Fibroblast of pulmonary artery (primary cell): Measurements from ENCODE around the gene AACS.
"Not testable (repeated sequence)": the region's sequence is repeated elsewhere in the genome, so short reads cannot be mapped to it uniquely, and the experiment has no call there.

Experiments used
- DNase-seq: peaks from one replicate; pipeline ENCODE4 v3.0.0-alpha.2; 2010; ENCODE audit warnings: low read depth
- H3K4me3 ChIP-seq: replicated peaks from 2 replicates; pipeline ENCODE4 v1.5.1; 2011; ENCODE audit warnings: low read depth, mild to moderate bottlenecking, control low read depth, low read length, moderate library complexity
- CTCF ChIP-seq: IDR thresholded peaks from 2 replicates; pipeline ENCODE4 v1.5.1; 2011; ENCODE audit warnings: mild to moderate bottlenecking, control low read depth, low read length, inconsistent platforms; ENCODE audit errors: missing control alignments

The AACS gene

GRCh38 chr12:125069616-125070015 is 4.4 kb downstream of the AACS start:
- no peak for DNase-seq
- TF ChIP-seq CTCF = no peak
- H3K4me3 ChIP-seq = no peak overlapping the region

- H3K4me3 ChIP-seq = no peak overlapping the region
- peak; percentile 14 for DNase-seq
- TF ChIP-seq CTCF = no peak
Observed at GRCh38 chr12:125070112-125070511, 4.9 kb downstream of the AACS start.

- no peak for DNase-seq
- TF ChIP-seq CTCF = no peak
- H3K4me3 ChIP-seq = no peak overlapping the region
Observed at GRCh38 chr12:125070661-125071390, 5.6 kb downstream of the AACS start.

GRCh38 chr12:125071456-125071855 is 6.2 kb downstream of the AACS start:
- DNase-seq = no peak
- no peak for TF ChIP-seq CTCF
- no peak overlapping the region for H3K4me3 ChIP-seq

GRCh38 chr12:125072496-125072895 is 7.3 kb downstream of the AACS start:
- DNase-seq = no peak
- no peak for TF ChIP-seq CTCF
- H3K4me3 ChIP-seq = no peak overlapping the region

GRCh38 chr12:125074294-125074693 is 9.1 kb downstream of the AACS start:
- not testable (repeated sequence) for H3K4me3 ChIP-seq, DNase-seq

GRCh38 chr12:125076103-125076502 is 10.9 kb downstream of the AACS start:
- no peak for TF ChIP-seq CTCF
- no peak for DNase-seq
- no peak overlapping the region for H3K4me3 ChIP-seq

GRCh38 chr12:125079084-125079483 is 13.8 kb downstream of the AACS start:
- DNase-seq = no peak
- H3K4me3 ChIP-seq = no peak overlapping the region

More at GRCh38 chr12:125079084-125079483, 13.8 kb downstream of the AACS start:
- no peak for TF ChIP-seq CTCF
